Measurements from ENCODE around the gene AKT1.
"Not testable (repeated sequence)": the region's sequence is repeated elsewhere in the genome, so short reads cannot be mapped to it uniquely, and the experiment has no call there.

The AKT1 gene

GRCh38 chr14:104794993-104795780, at the start of gene AKT1:
AKT1 (minus strand) TSS chr14:104795748; CDS start chr14:104792643, 3,105 bp downstream.
- no peak for DNase-seq (ENCODE audit: low read depth in 3 of 3)

- DNase-seq (ENCODE audit: low read depth in 3 of 3), result no peak
Measured at GRCh38 chr14:104845033-104845666, 49.6 kb upstream of the AKT1 start.

GRCh38 chr14:104844306-104845032, 48.9 kb upstream of the AKT1 start:
- DNase-seq (ENCODE audit: low read depth in 3 of 3), result no peak

- no peak for DNase-seq (ENCODE audit: low read depth in 3 of 3)
Measured at GRCh38 chr14:104843442-104844305, 48.1 kb upstream of the AKT1 start.

- no peak for DNase-seq (ENCODE audit: low read depth in 3 of 3)
Measured at GRCh38 chr14:104843006-104843405, 47.5 kb upstream of the AKT1 start.

- DNase-seq (ENCODE audit: low read depth in 3 of 3), result no peak
Measured at GRCh38 chr14:104841730-104842129, 46.2 kb upstream of the AKT1 start.

- DNase-seq (ENCODE audit: low read depth in 3 of 3), result not testable (repeated sequence)
Measured at GRCh38 chr14:104836171-104836935, 40.8 kb upstream of the AKT1 start.

GRCh38 chr14:104830781-104831180, 35.2 kb upstream of the AKT1 start:
- DNase-seq (ENCODE audit: low read depth in 3 of 3), result no peak

- DNase-seq (ENCODE audit: low read depth in 3 of 3), result no peak
Measured at GRCh38 chr14:104827177-104828055, 31.9 kb upstream of the AKT1 start.

GRCh38 chr14:104826861-104827176, 31.3 kb upstream of the AKT1 start:
- no peak for DNase-seq (ENCODE audit: low read depth in 3 of 3)

- peak; percentile 89 to 97 (median 92) for DNase-seq (ENCODE audit: low read depth in 3 of 3)
Measured at GRCh38 chr14:104826189-104826860, 30.8 kb upstream of the AKT1 start.

- no peak for DNase-seq (ENCODE audit: low read depth in 3 of 3)
Measured at GRCh38 chr14:104824353-104824997, 28.9 kb upstream of the AKT1 start.

- DNase-seq (ENCODE audit: low read depth in 3 of 3), result no peak
Measured at GRCh38 chr14:104822821-104823615, 27.5 kb upstream of the AKT1 start.

GRCh38 chr14:104821971-104822608, 26.5 kb upstream of the AKT1 start:
- no peak for DNase-seq (ENCODE audit: low read depth in 3 of 3)

GRCh38 chr14:104821229-104821945, 25.8 kb upstream of the AKT1 start:
- DNase-seq (ENCODE audit: low read depth in 3 of 3), result no peak

- no peak for DNase-seq (ENCODE audit: low read depth in 3 of 3)
Measured at GRCh38 chr14:104820669-104821228, 25.2 kb upstream of the AKT1 start.

GRCh38 chr14:104819361-104819781, 23.8 kb upstream of the AKT1 start:
- DNase-seq (ENCODE audit: low read depth in 3 of 3), result no peak

All from stimulated activated CD4-positive, alpha-beta T cell treated with anti-CD3 and anti-CD28 coated beads, TNF-alpha, amount 100 ng/mL, for 4 hours (primary cell).